Prostate gland (tissue), 2 donors: ENCODE data around the gene UTP11.

Experiments used
- CTCF ChIP-seq, 4 experiments: fragments of 200-600 bp in 2 of 4; fragments of 450-650 bp in 2 of 4; sonication (generic) in 2 of 4; IDR thresholded peaks; 1 replicate in 3 of 4; 2 replicates in 1 of 4; pipeline ENCODE4 v1.5.1; 2016 to 2019; ENCODE audit warnings: antibody characterized with exemption in 4 of 4, mild to moderate bottlenecking in 2 of 4, moderate library complexity in 2 of 4
- POLR2A ChIP-seq: fragments of 450-650 bp; IDR thresholded peaks from one replicate; pipeline ENCODE4 v1.6.1; 2016; ENCODE audit warnings: antibody characterized with exemption, mild to moderate bottlenecking
- POLR2AphosphoS5 ChIP-seq: sonication (generic); formaldehyde crosslinking; IDR thresholded peaks from one replicate; pipeline ENCODE4 v1.6.1; 2017; ENCODE audit warnings: antibody characterized with exemption

GRCh38 chr1:37974567-37974966 is 38.0 kb upstream of the UTP11 start:
- no peak for TF ChIP-seq POLR2A
- TF ChIP-seq CTCF (IDR thresholded peaks at IDR 0.05), result no peak
- TF ChIP-seq POLR2AphosphoS5, result no peak
